ENCODE results near the gene PCSK2. TPM values are rescaled to one million over a fixed set of nuclear protein-coding genes. Genes with fewer than 3 reads are reported as not detected.

The PCSK2 gene
- total RNA-seq, 1 donor from 2014 or later: not detected

DNA sequence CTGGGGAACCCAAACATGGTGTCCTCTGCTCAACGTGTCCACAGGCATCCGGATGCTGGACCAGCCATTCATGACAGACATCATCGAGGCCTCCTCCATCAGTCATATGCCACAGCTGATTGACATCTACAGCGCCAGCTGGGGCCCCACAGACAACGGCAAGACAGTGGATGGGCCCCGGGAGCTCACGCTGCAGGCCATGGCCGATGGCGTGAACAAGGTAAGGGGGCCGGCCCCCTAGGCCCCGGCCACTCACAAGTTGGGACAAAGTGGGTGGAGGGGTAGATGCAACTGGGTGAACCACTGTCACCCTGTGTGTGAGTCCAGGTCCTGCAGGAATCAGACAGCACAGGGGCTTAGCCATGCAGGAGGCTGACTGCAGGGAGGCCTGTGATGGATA, 209.8 kb downstream of the PCSK2 start:
- TF ChIP-seq, protein P1, sequence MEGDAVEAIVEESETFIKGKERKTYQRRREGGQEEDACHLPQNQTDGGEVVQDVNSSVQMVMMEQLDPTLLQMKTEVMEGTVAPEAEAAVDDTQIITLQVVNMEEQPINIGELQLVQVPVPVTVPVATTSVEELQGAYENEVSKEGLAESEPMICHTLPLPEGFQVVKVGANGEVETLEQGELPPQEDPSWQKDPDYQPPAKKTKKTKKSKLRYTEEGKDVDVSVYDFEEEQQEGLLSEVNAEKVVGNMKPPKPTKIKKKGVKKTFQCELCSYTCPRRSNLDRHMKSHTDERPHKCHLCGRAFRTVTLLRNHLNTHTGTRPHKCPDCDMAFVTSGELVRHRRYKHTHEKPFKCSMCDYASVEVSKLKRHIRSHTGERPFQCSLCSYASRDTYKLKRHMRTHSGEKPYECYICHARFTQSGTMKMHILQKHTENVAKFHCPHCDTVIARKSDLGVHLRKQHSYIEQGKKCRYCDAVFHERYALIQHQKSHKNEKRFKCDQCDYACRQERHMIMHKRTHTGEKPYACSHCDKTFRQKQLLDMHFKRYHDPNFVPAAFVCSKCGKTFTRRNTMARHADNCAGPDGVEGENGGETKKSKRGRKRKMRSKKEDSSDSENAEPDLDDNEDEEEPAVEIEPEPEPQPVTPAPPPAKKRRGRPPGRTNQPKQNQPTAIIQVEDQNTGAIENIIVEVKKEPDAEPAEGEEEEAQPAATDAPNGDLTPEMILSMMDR (conservative IDR thresholded peaks at IDR 0.05; ENCODE audit: low read depth, low read length): no peak
- no peak overlapping the region for H3K4me3 ChIP-seq (ENCODE audit: low read depth, low read length)
- no peak for DNase-seq (ENCODE audit: low read depth)

DNA sequence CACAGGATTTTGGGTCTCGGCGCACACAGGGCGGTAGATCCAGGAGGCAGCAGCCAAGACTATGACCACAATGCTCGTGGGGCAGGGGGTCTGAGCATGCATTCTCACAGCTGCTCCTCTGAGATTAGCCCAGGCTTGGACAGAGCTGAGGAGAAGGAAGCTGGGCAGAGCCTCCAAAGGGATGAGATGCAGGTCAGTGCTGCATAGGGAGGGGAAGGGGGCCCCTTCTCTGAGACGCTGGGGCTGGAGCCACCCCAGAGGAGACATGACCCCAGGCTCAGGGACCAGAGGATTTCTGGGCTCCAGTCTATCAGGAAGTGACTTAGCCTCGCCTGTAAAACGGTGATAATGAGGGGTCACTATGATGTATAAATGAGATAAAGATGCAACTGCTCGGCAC, 210.4 kb downstream of the PCSK2 start:
- TF ChIP-seq, protein P1 (conservative IDR thresholded peaks at IDR 0.05; ENCODE audit: low read depth, low read length): no peak
- no peak for DNase-seq (ENCODE audit: low read depth)
- no peak overlapping the region for H3K4me3 ChIP-seq (ENCODE audit: low read depth, low read length)

DNA sequence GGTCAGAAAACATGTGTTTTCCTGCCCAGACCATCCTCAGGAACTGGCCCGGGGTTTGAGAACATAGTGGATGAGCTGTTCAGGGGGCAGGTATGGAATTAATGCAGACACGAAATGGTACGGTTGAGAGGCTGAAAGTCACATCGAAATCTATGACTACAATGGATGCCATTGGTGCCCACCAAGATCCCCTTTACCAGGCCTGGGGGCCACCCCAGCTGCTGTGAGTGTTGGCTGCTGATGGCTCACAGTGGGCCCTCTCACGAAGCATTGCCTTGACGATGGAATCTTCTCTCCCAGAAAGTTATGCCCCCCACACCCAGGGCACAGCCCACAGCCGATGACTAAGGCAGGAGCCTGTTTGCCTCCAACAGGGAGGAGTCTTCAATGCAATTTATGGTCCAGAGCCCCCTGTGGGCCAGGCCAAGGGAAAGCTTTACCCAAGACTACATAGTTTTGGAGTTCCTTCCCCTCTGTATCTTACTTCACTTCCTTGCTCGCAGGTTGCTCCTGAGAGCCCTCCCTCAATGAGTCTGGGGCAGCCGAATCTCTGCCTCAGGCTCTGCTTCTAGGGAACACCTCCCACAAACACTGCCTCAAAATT, 211.7 kb downstream of the PCSK2 start:
- H3K4me3 ChIP-seq (ENCODE audit: low read depth, low read length): no peak overlapping the region
- TF ChIP-seq, protein P1 (conservative IDR thresholded peaks at IDR 0.05; ENCODE audit: low read depth, low read length): no peak
- no peak for DNase-seq (ENCODE audit: low read depth)

DNA sequence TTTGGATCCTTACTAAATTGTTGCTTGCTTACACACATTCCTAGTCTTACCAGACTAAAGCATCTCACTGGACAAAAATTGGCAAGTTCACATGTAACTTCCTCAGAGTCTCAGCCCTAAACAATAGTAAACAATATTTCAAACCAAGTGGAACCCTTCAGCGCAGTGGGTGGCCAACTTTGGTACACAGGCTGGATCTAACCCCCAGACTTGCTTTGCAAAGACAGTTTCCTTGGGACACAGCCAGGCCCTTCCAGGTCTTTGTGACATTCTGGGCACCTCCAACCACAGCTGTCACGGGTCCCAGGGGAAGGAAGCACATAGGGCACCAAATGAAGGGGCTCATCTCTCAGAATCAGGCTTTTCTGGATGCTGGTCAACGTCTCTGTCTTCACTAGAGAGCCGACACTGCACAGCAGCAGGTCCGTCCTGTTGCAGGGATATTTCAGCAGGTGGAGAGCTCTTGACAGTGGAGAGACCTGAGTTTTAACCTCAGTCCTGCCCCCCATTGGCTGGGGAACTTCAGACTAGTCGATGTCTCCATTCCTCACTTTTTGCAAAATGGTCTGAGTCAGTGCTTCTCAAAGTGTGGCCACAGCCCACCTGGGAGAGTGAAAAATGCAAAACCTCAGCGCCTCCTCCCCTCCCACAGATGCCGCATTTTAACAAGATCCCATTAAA, 212.9 kb downstream of the PCSK2 start:
- no peak overlapping the region for H3K4me3 ChIP-seq (ENCODE audit: low read depth, low read length)
- TF ChIP-seq, protein P1 (conservative IDR thresholded peaks at IDR 0.05; ENCODE audit: low read depth, low read length): no peak
- no peak for DNase-seq (ENCODE audit: low read depth)

DNA sequence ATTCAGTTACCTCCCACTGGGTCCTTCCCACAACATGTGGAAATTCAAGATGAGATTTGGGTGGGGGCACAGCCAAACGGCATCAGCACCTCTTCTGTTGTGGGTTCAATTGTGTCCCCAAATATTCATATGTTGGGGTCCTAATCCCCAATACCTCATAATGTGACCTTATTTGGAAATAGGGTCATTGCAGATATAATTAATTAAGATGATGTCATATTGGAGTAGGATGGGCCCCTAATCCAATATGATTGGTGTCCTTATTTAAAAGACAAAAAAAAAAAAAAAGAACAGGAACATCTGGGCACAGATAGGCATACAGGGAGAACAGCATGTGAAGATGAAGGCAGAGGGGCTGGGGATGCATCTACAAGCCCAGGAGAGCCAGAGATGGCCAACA, 214.9 kb downstream of the PCSK2 start:
- no peak overlapping the region for H3K4me3 ChIP-seq (ENCODE audit: low read depth, low read length)
- no peak for DNase-seq (ENCODE audit: low read depth)
- TF ChIP-seq, protein P1 (conservative IDR thresholded peaks at IDR 0.05; ENCODE audit: low read depth, low read length): no peak

DNA sequence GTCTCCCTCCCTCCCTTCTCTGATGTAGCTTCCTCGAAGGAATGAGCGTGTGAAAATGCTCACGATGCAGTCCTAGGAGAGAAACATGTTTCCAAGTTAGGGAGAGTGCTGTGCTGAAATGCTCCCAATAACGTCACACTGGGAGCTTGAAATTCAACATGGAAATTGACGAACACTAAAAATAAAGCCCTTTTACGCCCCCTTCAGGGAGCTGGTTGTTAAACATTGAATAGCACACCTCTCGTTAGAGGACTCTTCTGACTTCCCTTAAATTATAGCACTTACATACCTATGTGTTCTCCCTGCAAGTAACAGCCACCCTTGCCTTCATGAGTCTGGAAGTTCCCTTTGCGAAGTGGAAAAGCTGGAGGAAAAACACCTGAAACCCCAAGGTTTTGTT, 215.7 kb downstream of the PCSK2 start:
- TF ChIP-seq, protein P1 (conservative IDR thresholded peaks at IDR 0.05; ENCODE audit: low read depth, low read length): peak; percentile 11
- H3K4me3 ChIP-seq (ENCODE audit: low read depth, low read length): no peak overlapping the region
- DNase-seq (ENCODE audit: low read depth): no peak

All from epithelial cell of proximal tubule (primary cell).